Right hindlimb (tissue), 1 donor: Measurements from ENCODE around the gene OR52K2.
"Not testable (repeated sequence)": the region's sequence is repeated elsewhere in the genome, so short reads cannot be mapped to it uniquely, and the experiment has no call there.

Experiments used
- DNase-seq: peaks from one replicate; pipeline ENCODE4 v3.0.0-alpha.2; 2018

Gene OR52K2

DNA sequence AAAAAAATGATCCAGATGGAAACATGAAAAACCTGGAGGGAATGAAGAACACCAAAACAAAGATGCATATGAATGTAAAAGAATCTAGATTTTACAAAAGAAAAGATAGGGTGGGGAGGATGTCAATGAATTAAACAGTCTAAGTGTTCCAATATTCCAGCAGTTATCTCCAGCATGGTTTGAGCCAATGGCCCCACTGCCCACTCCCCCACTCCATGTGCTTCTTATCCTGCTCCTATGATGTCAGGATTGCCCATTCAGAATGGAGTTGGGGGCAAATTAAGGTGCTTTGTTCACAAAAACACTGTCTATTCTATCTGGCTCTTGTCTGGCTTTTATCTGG is 32.1 kb downstream of the OR52K2 start:
- no peak for DNase-seq

DNA sequence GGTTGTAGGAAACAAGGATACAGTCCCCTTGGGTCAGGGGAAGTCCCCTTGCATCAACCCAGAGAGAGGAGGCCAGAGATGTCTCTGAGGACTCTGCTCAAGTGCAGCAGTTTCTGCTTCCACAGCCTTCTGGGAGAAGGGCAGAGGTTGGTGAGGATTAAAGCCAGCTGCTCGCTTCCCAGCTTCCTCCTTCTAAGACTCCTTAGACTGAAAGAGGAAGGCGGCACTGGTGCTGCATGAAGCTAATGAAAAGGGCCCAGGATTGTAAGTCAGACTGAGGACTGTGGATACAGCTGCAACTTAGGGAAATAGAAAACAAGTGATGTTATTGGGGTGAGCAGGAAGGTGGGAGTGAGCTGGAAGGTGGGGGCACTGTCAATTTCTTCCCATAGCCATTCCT is 33.4 kb downstream of the OR52K2 start, which contains the start of gene OR52K1:
Gene OR52K1 (plus strand): TSS at position 202 of the 400 bp plus-strand sequence. CDS start 6,255 bp downstream, outside the sequence.
- DNase-seq = no peak

DNA sequence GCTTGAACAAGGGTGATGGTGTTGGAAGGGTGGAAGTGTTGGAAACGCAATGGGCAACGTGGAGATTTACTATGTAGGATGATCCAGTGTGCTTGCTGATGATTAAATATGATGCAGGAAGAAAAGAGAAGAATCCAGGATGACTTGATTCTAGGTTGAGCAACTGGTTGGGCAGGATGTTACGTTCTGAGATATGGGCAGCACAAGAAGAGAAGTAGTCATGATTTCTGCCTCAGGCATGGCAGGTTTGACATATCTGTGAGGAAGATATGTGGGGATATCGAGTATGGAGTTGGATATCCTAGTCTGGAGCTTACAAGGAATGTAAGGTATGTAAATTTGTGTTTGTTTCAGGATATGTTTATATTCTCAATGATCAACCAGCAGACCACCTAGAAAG is 35.2 kb downstream of the OR52K2 start:
- DNase-seq = no peak

DNA sequence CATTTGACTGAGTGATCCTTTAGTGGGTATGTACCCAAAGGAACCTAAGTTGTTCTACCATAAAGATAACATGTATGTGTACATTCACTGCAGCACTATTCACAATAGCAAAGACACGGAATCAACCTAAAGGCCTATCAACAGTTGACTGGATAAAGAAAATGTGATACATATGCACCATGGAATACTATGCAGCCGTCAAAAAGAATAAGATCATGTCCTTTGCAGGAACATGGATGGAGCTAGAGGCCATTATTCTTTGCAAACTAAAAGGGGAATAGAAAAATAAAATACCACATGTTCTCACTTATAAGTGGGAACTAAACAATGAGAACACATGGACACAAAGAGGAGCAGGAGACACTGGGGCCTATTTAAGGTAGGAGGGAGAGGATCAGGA is 42.3 kb downstream of the OR52K2 start:
- not testable (repeated sequence) for DNase-seq

DNA sequence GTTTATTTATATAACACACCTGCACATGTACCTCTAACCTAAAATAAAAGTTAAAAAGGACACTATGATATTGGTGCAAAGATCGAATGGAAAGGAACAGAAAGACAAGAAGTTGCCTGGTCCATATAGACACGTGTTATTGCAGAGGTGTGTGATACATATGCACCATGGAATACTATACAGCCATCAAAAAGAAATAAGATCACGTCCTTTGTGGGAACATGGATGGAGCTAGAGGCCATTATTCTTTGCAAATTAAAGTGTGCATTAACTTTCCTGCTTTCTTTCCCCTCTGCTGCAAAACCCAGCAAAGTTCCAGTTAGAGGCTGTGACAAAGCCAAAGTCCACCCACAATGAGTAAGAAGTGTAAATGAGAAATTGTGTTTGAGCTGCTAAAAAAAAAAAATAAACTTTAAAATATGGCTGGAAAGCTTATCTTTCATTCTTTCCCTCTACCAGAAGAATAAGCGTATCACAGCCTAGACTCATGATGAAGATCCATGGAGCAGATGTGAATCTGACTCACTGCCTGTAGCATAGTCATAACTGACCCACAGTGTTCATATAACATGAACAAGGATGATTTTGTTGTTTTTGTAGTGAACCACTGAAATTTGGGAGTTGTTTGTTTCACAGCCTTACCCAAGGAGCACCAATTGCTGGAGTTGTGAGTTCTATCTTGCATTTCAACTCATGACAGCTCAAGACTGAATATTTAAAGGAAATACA is 42.9 kb downstream of the OR52K2 start:
- no peak for DNase-seq

DNA sequence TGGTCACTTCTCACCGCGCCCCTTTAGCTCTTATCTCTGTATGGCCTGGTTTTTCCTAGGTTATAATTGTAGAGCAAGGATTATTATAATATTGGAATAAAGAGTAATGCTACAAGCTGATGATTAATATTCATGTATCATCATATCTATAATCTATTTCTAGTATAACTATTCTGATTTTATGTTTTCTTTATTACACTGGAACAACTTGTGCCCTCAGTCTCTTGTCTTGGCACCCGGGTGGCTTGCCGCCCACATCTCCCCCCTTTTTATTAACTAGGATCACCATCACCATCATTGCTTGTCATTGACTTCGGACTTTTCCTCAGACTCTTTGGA is 44.4 kb downstream of the OR52K2 start:
- DNase-seq = no peak

DNA sequence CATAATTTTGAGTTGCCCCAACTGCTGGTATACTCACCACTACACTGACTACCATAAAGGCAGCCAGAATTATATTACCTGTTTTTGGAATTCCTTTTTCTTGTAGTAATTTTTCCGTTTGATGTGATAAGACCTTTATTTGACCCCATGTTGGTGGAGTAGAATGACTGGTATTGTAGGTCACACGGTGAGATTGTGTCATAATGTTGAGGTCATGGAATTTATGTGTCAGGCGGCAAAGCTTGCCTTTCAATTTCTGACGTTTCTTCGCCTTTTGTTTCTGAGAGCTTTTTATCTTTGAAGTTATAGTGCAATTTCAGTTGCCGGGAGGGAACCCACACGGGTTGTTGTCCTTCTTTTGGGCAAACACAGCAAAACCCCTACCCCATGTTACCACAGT is 46.4 kb downstream of the OR52K2 start:
- no peak for DNase-seq

DNA sequence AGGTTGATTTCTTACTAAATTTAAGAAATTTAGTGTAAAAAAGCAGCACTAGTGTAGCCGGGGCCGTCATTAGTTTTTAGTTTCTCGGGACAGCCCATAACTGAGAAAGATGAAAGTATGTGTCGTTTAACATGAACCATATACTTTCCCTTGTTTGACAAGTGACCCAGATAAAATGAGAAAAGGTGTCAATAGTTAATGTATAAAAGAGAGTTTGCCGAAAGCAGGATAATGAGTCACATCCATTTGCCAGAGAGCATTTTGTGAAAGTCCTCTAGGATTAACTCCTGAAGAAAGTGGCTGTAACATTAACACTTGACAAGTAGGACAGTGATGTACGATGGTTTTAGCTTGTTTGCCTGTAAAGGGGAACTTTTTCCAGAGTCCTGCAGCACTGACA is 46.9 kb downstream of the OR52K2 start:
- no peak for DNase-seq

DNA sequence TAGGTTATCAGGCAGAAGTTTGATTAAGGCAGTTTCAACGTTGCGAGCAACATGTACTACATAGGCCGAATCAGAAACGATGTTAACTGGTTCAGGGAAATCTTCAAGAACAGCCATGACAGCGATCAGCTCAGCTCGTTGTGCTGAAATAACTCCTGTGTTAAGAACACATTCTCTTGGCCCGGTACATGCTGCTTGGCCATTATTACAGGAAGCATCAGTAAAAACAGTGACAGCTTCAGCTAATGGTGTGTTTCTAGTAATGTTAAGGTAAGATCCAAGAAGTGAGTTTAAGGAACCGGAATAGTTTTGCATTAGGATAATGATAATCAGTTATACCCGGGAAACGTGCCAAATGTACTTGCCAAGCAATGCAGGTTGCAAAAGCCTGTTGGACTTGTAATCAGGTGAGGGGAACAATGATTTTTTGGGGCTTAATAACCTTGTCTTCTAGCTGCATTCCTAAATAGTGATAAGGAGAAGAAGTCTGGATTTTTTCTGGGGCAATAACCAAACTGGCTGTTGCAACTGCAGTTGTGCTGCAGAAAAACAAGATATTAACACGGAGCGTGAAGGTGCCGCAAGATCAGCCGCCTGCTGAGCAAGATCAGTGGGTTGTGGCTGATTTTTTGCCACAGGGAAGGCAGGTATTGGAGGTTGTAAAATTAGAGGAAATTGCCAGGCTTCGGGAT is 47.6 kb downstream of the OR52K2 start:
- no peak for DNase-seq
